ENCODE data around the gene C1QTNF12.

Gene C1QTNF12

DNA sequence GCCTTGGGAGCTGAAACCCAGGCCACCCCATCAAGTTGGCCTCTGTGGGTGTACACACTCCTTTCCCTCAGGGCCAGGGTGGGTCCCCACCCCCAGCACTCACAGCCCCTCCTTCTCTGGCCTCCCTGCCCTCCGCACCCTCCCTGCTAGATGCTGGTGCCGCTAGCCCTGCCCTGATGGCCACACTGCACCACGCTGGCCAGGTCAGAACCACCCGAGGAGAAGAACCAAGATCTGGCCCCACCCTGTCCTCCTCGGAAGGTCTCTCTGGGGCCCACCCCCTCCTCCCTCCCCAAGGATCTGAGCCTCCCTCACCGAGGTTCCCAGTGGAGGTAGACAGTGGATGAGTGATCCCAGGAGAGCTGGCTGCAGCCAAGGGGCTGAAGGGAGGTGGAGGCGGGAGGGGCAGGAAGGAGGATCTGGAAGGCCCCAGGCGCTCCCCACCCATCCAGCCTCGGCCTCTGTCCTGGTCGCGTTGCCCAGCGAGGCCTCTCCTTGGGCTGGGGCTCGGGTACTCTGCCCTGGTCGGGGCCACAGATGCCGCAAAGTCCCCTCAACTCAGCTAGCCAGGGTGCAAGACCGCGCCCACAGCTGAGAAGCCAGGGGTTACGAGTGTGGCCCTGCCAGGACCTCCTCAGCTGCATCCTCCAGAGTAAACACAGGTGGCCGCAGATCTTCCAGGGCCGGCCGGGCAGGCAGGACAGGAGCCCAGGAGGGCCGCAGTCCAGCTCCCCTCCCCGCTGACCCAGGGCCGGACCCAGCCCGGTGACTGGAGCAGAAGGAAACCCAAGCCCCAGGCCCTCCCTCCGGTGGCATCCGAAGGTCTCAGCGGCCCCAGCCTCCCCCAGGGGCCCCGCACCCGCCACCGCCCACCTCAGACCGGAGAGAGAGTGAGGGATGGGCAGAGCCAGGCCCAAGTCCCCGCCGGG is 9.3 kb downstream of the C1QTNF12 start:
- TF ChIP-seq, protein P1, sequence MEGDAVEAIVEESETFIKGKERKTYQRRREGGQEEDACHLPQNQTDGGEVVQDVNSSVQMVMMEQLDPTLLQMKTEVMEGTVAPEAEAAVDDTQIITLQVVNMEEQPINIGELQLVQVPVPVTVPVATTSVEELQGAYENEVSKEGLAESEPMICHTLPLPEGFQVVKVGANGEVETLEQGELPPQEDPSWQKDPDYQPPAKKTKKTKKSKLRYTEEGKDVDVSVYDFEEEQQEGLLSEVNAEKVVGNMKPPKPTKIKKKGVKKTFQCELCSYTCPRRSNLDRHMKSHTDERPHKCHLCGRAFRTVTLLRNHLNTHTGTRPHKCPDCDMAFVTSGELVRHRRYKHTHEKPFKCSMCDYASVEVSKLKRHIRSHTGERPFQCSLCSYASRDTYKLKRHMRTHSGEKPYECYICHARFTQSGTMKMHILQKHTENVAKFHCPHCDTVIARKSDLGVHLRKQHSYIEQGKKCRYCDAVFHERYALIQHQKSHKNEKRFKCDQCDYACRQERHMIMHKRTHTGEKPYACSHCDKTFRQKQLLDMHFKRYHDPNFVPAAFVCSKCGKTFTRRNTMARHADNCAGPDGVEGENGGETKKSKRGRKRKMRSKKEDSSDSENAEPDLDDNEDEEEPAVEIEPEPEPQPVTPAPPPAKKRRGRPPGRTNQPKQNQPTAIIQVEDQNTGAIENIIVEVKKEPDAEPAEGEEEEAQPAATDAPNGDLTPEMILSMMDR (conservative IDR thresholded peaks at IDR 0.05; ENCODE audit: low read depth, low read length): no peak
- Histone ChIP-seq H3K9ac (no peak overlapping the region), H3K4me2 (no peak overlapping the region), H3K4me1 (ENCODE audit: low read depth, poor library complexity, severe bottlenecking) (peaks cover 13% of the 10 kb centered on the region), H2AFZ (ENCODE audit: low read depth) (no peak overlapping the region), H3K4me3 (IDR thresholded peaks at IDR 0.05; ENCODE audit: insufficient read depth, low read depth, low read length) (no peak overlapping the region), H3K27me3 (ENCODE audit: insufficient read depth, low read depth) (peaks cover 30% of the 10 kb centered on the region), H3K36me3 (ENCODE audit: insufficient read depth) (no peaks in the 10 kb centered on the region), H3K79me2 (ENCODE audit: insufficient read depth, low read depth) (peaks cover 5% of the 10 kb centered on the region; the same call in 1 of the 2 replicates), H3K27ac (no peak overlapping the region), H4K20me1 (ENCODE audit: insufficient read depth) (no peaks in the 10 kb centered on the region)

DNA sequence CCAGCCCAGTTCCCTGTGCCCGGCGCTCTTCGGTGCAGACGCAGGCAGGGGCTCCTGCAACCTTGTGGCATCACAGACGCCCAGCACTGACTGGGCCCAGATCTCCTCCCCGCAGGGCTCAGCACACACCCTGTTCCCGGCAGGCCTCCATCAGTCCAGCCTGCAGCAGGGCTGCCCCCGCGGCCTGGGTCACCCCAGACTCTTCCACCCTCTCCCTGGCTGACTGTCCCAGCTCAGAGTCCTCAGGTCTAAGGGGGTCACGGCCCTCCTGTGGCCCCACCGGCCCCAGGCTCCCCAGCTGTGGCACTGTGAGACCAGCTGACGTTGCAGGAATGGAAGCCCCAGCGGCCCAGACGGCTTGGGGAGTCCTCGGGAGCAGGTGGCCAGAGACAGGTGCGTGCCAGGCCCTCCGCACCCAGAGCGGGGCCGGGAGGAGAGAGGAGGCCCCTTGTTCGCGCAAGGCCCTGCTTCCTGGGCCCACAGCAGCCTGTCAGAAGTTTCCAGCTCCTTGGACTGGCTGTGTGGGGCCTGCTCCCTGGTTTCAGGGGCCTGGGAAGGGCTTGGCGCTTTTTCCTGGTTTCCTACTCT is 10.3 kb downstream of the C1QTNF12 start:
- Histone ChIP-seq H3K27me3 (ENCODE audit: insufficient read depth, low read depth) (peaks cover 22% of the 10 kb centered on the region), H3K79me2 (ENCODE audit: insufficient read depth, low read depth) (peaks cover 8% of the 10 kb centered on the region), H4K20me1 (ENCODE audit: insufficient read depth) (no peaks in the 10 kb centered on the region), H3K36me3 (ENCODE audit: insufficient read depth) (no peaks in the 10 kb centered on the region), H3K9ac (no peak overlapping the region), H3K4me1 (ENCODE audit: low read depth, poor library complexity, severe bottlenecking) (peaks cover 13% of the 10 kb centered on the region), H2AFZ (ENCODE audit: low read depth) (no peak overlapping the region), H3K27ac (no peak overlapping the region), H3K4me2 (no peak overlapping the region), H3K4me3 (IDR thresholded peaks at IDR 0.05; ENCODE audit: insufficient read depth, low read depth, low read length) (no peak overlapping the region)
- TF ChIP-seq, protein P1 (conservative IDR thresholded peaks at IDR 0.05; ENCODE audit: low read depth, low read length): no peak

DNA sequence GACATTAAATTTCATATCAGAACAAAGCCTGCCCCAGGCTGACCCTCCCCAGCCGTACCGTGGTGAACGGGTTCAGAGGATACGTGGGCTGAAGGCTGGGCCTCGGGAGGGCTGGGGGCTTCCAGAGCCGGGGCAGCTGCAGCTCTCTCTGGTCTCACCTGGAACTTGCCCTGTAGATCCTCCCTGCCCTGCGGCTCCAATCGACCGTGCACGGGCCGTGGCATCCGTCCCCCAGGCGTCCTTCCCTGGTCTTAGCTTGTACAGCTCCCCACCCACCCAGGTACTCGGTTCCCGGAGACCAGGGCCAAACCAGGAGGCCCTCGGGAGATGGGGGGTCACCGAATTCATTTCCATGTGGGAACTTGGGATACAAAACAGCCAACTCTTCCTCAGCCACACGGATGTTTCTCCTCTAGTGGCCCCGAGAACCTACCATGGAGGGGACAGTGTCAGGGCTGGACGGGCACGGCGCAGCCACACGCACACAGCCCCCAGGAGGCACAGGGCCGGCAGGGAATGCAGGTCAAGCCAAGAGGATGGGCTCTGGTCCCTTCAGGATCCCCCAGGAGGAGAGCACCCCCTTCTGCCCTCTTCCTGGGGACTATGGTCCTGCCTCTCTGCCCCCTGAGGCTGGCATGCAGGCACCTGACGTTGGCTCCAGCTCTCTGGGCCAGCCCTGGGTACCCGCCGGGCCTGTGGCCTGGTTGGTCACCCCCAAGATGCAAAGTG is 11.3 kb downstream of the C1QTNF12 start:
- Histone ChIP-seq H3K36me3 (ENCODE audit: insufficient read depth) (no peaks in the 10 kb centered on the region), H3K4me1 (ENCODE audit: low read depth, poor library complexity, severe bottlenecking) (peaks cover 13% of the 10 kb centered on the region), H3K9ac (no peak overlapping the region), H3K4me2 (no peak overlapping the region), H3K4me3 (IDR thresholded peaks at IDR 0.05; ENCODE audit: insufficient read depth, low read depth, low read length) (no peak overlapping the region), H3K27me3 (ENCODE audit: insufficient read depth, low read depth) (peaks cover 15% of the 10 kb centered on the region), H4K20me1 (ENCODE audit: insufficient read depth) (no peaks in the 10 kb centered on the region), H2AFZ (ENCODE audit: low read depth) (no peak overlapping the region), H3K27ac (no peak overlapping the region), H3K79me2 (ENCODE audit: insufficient read depth, low read depth) (peaks cover 19% of the 10 kb centered on the region)
- TF ChIP-seq, protein P1 (conservative IDR thresholded peaks at IDR 0.05; ENCODE audit: low read depth, low read length): no peak

- H3K36me3 ChIP-seq (ENCODE audit: insufficient read depth): no peaks in the 10 kb centered on the region
Observed at GRCh38 chr1:1234180-1234808, 12.2 kb downstream of the C1QTNF12 start.

More at GRCh38 chr1:1234180-1234808, 12.2 kb downstream of the C1QTNF12 start:
- Histone ChIP-seq H3K9ac (no peak overlapping the region), H3K79me2 (ENCODE audit: insufficient read depth, low read depth) (peaks cover 28% of the 10 kb centered on the region), H3K4me1 (ENCODE audit: low read depth, poor library complexity, severe bottlenecking) (peaks cover 16% of the 10 kb centered on the region), H2AFZ (ENCODE audit: low read depth) (no peak overlapping the region), H3K4me2 (no peak overlapping the region), H3K4me3 (IDR thresholded peaks at IDR 0.05; ENCODE audit: insufficient read depth, low read depth, low read length) (no peak overlapping the region), H3K27ac (no peak overlapping the region), H4K20me1 (ENCODE audit: insufficient read depth) (no peaks in the 10 kb centered on the region), H3K27me3 (ENCODE audit: insufficient read depth, low read depth) (peaks cover 6% of the 10 kb centered on the region; the same call in 1 of the 2 replicates)
- TF ChIP-seq, protein P1 (conservative IDR thresholded peaks at IDR 0.05; ENCODE audit: low read depth, low read length): no peak
